HepG2 (cell line): ENCODE measurements around the gene DNM1. TPM values are rescaled to one million over a fixed set of nuclear protein-coding genes. Genes with fewer than 3 reads are reported as not detected.
"Not testable (repeated sequence)": the region's sequence is repeated elsewhere in the genome, so short reads cannot be mapped to it uniquely, and the experiment has no call there.

Source experiments
- ATAC-seq: fragments of 200-7000 bp; cut with Tn5 transposase; 3 replicates; pipeline ENCODE4 v1.9.1; 2020; ENCODE audit warnings: mild to moderate bottlenecking, moderate library complexity
- BruUV-seq: library from RNA; stranded (reverse); fragments of 400-500 nt; replicated peaks from 2 replicates; lab custom pipeline; 2021; lab: Mats Ljungman, UMichigan
- CTCF ChIA-PET: fragments of 300-600 bp; formaldehyde crosslinking; extraction: SDS; loops from one replicate; lab custom pipeline; 2021; ENCODE audit warnings: low total read pairs, inconsistent platforms, low intra/inter-chr PET ratio; lab: Yijun Ruan, JAX
- POLR2A ChIA-PET: fragments of 350-600 bp; sonication (Branson Sonifier 250); formaldehyde crosslinking; loops from one replicate; lab custom pipeline; 2020; ENCODE audit warnings: antibody characterized with exemption, inconsistent platforms; lab: Yijun Ruan, JAX
- DNase-seq: peaks from one replicate; pipeline ENCODE4 v3.0.0-alpha.2; 2015; ENCODE audit warnings: low spot score
- FAIRE-seq: peaks from 3 replicates; lab custom pipeline; 2011; peaks lifted over from hg19 to GRCh38; lab: Jason Lieb, UNC
- H2AFZ ChIP-seq: one replicate; pipeline ENCODE4 v1.6.1; 2011; ENCODE audit warnings: low read length, inconsistent platforms
- H3K27ac ChIP-seq: fragments of 300-600 bp; 3 replicates; pipeline ENCODE4 v1.8.0; 2011; ENCODE audit warnings: mixed run types, mild to moderate bottlenecking, mixed read lengths, low read length, inconsistent platforms; ENCODE audit not compliant: insufficient read depth; ENCODE audit errors: extremely low read length
- H3K27me3 ChIP-seq, 2 experiments: fragments of 200-600 bp in 1 of 2; 2 replicates in 1 of 2; 3 replicates in 1 of 2; pipeline versions ENCODE4 v1.6.0 to v1.8.0; 2011; ENCODE audit warnings: low read length in 2 of 2, mild to moderate bottlenecking in 2 of 2, moderate library complexity in 2 of 2, inconsistent platforms in 1 of 2; ENCODE audit not compliant: insufficient read depth in 2 of 2, control insufficient read depth in 1 of 2
- H3K36me3 ChIP-seq, 2 experiments: fragments of 200-600 bp in 1 of 2; replicated peaks in 1 of 2; 2 replicates in 1 of 2; 3 replicates in 1 of 2; pipeline versions ENCODE4 v1.5.1 to v1.8.0; 2011; ENCODE audit warnings: low read length in 2 of 2, inconsistent platforms in 1 of 2; ENCODE audit not compliant: insufficient read depth in 2 of 2, control insufficient read depth in 1 of 2
- H3K4me1 ChIP-seq: 2 replicates; pipeline ENCODE4 v1.5.1; 2012; ENCODE audit warnings: low read length, inconsistent platforms; ENCODE audit not compliant: insufficient read depth
- H3K4me2 ChIP-seq: 2 replicates; pipeline ENCODE4 v1.6.0; 2011; ENCODE audit warnings: low read depth, low read length, inconsistent platforms
- H3K4me3 ChIP-seq, 3 experiments: fragments of 200-600 bp in 1 of 3; sonication (generic), shearing (Covaris generic) in 1 of 3; replicated peaks in 1 of 3; 2 replicates each; pipeline ENCODE4 v1.5.1; 2011 to 2016; ENCODE audit warnings: low read length in 3 of 3, inconsistent platforms in 2 of 3, low read depth in 2 of 3, mild to moderate bottlenecking in 2 of 3, control low read depth in 1 of 3, mixed read lengths in 1 of 3; ENCODE audit not compliant: insufficient read depth in 1 of 3
- H3K79me2 ChIP-seq: one replicate; pipeline ENCODE4 v1.6.1; 2011; ENCODE audit warnings: low read length, inconsistent platforms; ENCODE audit not compliant: insufficient read depth
- H3K9ac ChIP-seq: 2 replicates; pipeline ENCODE4 v1.6.0; 2011; ENCODE audit warnings: mild to moderate bottlenecking, low read depth, low read length, inconsistent platforms; ENCODE audit not compliant: insufficient read depth
- H3K9me3 ChIP-seq: 2 replicates; pipeline ENCODE4 v1.5.1; 2012; ENCODE audit warnings: mild to moderate bottlenecking, low read length
- H4K20me1 ChIP-seq: 2 replicates; pipeline ENCODE4 v1.6.0; 2011; ENCODE audit warnings: inconsistent platforms, mild to moderate bottlenecking, low read length, moderate library complexity; ENCODE audit not compliant: insufficient read depth
- CTCF ChIP-seq: sonication (generic); formaldehyde crosslinking; IDR thresholded peaks from 2 replicates; pipeline ENCODE4 v1.5.0; 2020; ENCODE audit warnings: mild to moderate bottlenecking, missing genetic modification reagents, moderate library complexity
- HOXA3 ChIP-seq: sonication (generic); formaldehyde crosslinking; IDR thresholded peaks from 2 replicates; pipeline ENCODE4 v1.5.0; 2020; ENCODE audit warnings: missing genetic modification reagents
- STAG1 ChIP-seq: sonication (generic); formaldehyde crosslinking; IDR thresholded peaks from 2 replicates; pipeline ENCODE4 v1.4.0; 2020; ENCODE audit warnings: missing genetic modification reagents
- ZBTB33 ChIP-seq: sonication (generic); formaldehyde crosslinking; IDR thresholded peaks from 2 replicates; pipeline ENCODE4 v1.4.0; 2020; ENCODE audit warnings: missing genetic modification reagents
- ZBTB38 ChIP-seq: sonication (generic); formaldehyde crosslinking; IDR thresholded peaks from 2 replicates; pipeline ENCODE4 v1.5.1; 2020; ENCODE audit warnings: mild to moderate bottlenecking, missing genetic modification reagents
- WGBS: methylation state at CpG from one replicate; pipeline ENCODE4 v1.1.6; 2017; ENCODE audit warnings: low lambda C conversion rate; 5-methylcytosine and 5-hydroxymethylcytosine counted together
- in situ Hi-C: cut with HindIII; loops from 2 replicates; pipeline ENCODE4 v1.10.0; 2017; ENCODE audit warnings: low pct_unique_long_range_greater_than_20kb; ENCODE audit not compliant: extremely low pct_ligation_motif_present
- intact Hi-C: fragments of 100-400 bp; cut with micrococcal nuclease; formaldehyde crosslinking; loops from one replicate; pipeline ENCODE4 v1.10.0; 2022; ENCODE audit not compliant: unreplicated experiment
- polyA plus RNA-seq, 8 experiments: library from polyadenylated mRNA; depleted of rRNA in 3 of 8; stranded (reverse) in 7 of 8; unstranded in 1 of 8; fragments of >200 nt; fragmentation: Illumina TruSeq in 4 of 8; extraction: Trizol in 4 of 8; gene quantifications; 2 replicates each; pipeline versions ENCODE4 v1.2.1 to v1.2.3, GENCODE V29; 2011 to 2016; ENCODE audit warnings: low read depth in 4 of 8, missing spikeins in 1 of 8, mixed read lengths in 1 of 8; ENCODE audit not compliant: insufficient read depth in 1 of 8
- total RNA-seq, 5 experiments: library from RNA; depleted of rRNA; stranded (reverse); fragments of >200 nt; fragmentation: Illumina TruSeq; extraction: Trizol; gene quantifications; 2 replicates each; pipeline ENCODE4 v1.2.3, GENCODE V29; 2016; ENCODE audit warnings: low read depth in 1 of 5

DNM1 gene
- total and polyA plus RNA-seq, 2 of the 13 experiments (the other 11 are each of a cell fraction or from before 2014, with no cell fraction given) = 0.13 to 0.58 TPM

DNA sequence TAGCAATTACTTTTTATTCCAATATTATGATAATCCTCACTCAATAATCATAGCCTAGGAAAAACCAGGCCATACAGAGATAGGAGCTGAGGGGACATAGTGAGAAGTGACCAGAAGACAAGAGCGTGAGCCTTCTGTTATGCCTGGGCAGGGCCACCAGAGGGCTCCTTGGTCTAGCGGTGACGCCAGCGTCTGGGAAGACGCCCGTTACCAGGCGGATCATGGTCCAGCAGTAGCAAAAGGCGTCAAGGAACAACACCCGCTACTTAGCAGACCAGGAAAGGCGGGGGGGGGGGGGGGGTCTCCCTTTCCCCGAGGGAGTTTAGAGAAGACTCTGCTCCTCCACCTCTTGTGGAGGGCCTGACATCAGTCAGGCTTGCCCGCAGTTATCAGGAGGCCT, 21.7 kb upstream of the DNM1 start:
- H3K36me3 ChIP-seq = peaks cover 18 to 58% of the 10 kb centered on the region in 2 experiments; a peak in 4 of 5 replicates
- H3K79me2 ChIP-seq, ATAC-seq, intact Hi-C loops, H3K9me3 ChIP-seq, H4K20me1 ChIP-seq, H2AFZ ChIP-seq, FAIRE-seq, H3K27ac ChIP-seq, H3K4me2 ChIP-seq, H3K4me1 ChIP-seq, CTCF ChIA-PET, H3K9ac ChIP-seq, DNase-seq, BruUV-seq, H3K4me3 ChIP-seq, H3K27me3 ChIP-seq, in situ Hi-C loops: not testable (repeated sequence)
- WGBS = 81% methylated on average over 6 of the region's 12 CpGs
- TF ChIP-seq STAG1 (CRISPR knock-in tag) (peak; percentile 34), ZBTB38 (CRISPR knock-in tag) (peak; percentile 77; the same call in 1 of the 2 replicates), HOXA3 (CRISPR knock-in tag) (0 out of 2 replicates have a peak, but pooled peaks have one; percentile 30), ZBTB33 (peak; percentile 99), CTCF (peak; percentile 64)
- POLR2A ChIA-PET = interaction anchor here (0.6 kb wide), 1 partner anchor 22 kb away, joined by 3 read pairs; no protein-coding TSS in a partner anchor
